GM18511 (cell line): ENCODE data around the gene TMEM147.
A peak's percentile ranks its signal among the peaks of the same experiment; 100 is the strongest.

Experiments
- ATAC-seq: cut with Tn5 transposase; IDR thresholded peaks from one replicate; pipeline ENCODE4 v1.9.1; 2021; ENCODE audit warnings: mild to moderate bottlenecking, moderate library complexity; ENCODE audit not compliant: unreplicated experiment

TMEM147 gene

DNA sequence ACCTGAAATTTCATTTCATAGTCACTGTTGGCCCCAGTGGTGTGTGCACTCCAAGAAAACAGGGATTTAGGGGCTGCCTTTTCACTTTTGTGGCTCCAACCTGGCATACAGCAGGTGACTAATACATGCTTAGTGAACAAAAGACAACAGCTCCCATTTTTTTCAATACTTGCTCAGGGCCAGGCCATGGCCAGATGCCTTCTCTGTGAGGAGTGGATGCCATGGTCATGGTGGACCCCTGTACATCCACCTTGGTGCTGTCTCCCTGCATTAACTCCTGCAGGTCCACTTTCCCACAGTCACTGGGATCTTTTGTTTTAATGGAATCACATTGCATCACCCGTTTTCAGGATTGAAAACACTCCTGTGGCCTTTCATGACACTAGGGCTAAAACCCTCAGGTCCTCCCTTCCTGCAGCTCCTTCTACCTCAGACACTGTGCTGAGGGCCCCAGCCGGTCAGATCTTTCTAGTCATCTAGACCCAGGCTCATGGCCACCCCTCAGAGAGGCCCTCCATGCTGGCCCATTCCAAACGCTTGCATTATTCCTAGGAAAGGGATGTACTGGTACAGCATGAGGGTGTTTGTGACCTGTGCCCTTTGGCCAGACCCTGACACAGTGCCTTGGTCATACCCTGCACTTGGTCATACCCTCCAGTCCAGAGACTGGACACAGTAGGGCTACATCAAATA, 1.2 kb upstream of the TMEM147 start:
- no peak for ATAC-seq

DNA sequence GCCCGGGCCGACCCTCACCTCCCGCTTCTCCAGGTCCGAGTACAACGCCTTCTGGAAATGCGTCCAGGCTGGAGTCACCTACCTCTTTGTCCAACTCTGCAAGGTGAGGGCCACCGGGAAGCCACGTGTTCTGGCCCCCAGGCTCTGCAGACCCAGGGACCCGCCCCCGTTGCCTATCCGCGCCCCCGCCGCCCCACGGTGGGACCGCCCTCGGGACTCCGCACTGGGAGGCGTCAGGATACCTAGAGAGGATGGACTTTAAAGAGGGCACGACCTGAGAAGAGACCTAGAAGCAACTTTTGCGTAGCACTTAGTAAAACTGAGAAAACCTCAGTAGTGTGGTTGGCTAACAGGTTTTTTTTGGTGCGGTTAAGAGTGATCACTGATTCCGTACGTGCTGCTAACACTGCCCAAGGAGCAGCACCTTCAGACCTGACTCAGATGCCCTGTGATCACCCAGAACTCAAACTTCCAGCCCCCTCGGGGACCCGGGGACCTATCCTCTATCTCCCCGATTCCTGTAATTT, 492 bp downstream of the TMEM147 start:
- ATAC-seq: peak; percentile 56

DNA sequence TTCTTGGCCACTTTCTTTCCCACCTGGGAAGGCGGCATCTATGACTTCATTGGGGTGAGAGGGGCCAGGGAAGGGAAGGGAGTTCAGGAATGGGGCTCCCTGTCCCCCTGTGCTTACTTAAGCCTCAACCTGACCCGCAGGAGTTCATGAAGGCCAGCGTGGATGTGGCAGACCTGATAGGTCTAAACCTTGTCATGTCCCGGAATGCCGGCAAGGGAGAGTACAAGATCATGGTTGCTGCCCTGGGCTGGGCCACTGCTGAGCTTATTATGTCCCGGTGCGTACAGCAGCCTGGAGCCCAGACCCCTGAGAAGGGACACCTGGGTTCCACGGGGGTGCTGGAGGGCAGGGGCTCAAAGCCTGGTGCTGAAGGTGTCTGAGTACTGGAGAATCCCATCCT, 1.1 kb downstream of the TMEM147 start:
- ATAC-seq: no peak

DNA sequence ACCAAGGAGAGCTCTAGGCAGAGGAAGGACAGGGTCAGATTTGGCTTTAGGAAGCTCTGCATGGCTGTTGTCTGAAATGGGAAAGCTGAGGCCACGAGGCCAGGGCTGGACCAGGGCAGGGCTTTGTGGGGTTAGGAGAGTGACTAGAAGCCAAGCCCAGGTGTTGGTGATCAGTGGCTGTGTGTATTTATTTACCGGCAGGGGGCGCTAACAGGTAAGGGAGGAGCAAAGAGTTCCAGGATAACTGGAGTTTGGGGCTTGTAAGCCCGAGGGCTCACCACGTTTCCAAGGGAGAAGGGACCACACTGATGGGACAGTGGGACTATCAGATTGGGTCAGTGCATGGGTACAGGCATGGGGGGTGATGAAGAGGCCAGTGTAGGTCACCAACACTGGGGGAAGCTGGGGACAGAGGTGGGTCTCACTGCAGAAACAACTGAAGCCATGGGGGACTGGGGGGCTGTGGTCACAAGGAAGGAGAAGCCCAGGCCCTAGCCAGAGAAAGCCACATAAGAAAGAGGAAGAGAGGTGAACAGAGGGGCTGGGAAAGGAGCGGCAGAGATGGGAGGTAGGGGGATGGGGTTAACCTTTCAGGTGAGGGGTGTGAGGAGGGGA, 3.9 kb downstream of the TMEM147 start:
- no peak for ATAC-seq

DNA sequence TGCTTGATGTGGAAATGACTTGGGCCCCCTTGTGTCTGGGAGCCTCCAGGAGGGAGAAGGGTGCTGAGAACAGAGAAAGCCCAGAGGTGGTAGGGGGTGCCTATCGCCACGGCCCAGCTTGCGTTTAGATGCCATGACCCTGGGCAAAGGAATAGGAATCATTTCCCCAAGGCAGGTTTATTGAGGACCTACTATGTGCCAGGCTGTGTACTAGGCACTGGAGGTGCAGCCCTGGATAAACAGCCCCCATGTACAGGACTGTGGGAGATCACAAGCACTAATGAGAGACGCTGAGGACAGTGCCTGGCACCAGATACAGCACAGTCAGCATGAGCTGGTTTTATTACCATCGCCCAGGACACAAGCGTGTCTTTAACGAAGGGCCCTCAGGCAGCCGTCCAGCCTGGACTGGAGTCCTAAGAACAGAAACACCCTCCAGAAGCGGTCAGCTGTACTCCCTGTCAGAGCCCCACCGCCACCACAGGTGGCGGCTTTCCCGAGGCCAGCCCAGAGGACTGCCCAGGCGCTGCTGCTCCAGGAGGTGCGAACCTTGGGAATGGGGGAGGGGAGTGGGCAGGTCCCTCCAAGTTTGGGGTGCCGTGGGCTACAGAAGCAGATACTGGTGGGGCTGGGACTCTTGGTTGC, 4.6 kb downstream of the TMEM147 start:
- no peak for ATAC-seq

DNA sequence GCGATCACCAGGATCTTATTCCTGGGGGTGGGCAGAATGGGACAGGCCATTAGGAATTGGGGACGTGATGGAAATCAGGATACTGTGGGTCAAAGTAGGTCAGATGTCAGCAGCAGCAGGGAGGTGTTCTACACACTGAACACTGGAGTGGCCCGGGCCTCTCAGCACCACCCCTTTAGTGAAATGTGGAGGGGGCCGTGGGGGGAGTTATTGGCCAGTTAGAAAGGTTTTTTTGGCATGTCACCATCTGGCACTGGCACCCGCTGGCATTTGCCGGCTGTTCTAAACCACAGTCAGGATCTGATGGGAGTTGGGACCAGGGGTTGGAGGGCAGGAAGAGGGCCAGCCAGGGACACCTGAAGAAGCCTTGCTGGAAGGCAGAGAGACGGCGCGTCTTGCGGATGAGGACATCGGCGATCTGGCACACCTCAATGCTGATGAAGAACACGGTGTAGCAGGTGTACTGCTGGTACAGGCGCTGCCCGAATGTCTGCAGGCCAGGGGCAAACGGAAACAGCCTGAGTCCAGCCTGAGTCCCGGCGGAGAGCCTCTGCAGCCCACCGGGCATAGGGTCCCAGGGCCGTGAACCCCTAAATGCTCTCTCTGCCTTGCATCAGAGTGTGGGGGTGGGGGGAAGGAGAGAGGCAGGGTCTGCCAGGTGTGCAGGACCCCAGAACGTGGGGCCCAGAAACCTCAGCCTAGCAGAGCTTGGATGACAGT, 5.8 kb downstream of the TMEM147 start:
- ATAC-seq: no peak

DNA sequence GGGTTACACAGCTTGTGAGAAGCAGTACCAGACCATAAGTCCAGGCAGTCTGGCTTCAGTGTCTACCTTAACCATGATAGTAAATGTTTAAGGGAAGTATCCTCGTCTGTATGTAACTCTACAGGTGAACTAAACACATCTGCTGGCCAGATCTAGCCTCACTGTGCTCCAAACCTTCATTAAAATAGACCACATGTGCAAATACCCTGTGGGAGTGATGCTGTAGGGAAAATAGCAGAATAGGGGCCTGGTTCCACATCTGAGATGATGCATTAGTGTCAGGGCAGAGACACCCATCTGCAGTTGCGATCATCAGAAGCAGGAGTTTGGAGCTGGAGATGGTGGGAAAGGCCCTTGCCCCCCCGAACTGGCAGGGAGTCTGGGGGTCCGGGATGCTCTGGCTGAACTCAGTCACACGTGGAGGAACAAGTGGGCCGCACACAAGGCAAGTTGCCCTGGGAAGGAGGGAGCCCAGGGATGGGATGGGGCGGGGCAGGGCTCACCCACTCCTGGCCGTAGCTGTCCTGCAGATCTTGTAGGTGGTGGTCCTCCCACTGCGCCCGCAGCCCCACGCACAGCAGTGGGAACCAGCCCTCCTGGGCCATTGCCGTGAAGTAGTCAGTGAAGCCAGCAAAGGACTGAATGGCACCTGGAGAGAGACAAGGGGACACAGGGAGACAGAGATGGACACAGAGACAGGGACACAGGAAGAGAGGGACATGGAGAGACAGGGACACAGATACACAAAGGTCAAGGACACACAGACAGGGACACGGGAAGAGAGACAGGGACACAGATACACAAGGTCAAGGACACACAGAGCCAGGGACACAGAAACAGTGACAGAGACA, 7.3 kb downstream of the TMEM147 start:
- ATAC-seq: no peak

DNA sequence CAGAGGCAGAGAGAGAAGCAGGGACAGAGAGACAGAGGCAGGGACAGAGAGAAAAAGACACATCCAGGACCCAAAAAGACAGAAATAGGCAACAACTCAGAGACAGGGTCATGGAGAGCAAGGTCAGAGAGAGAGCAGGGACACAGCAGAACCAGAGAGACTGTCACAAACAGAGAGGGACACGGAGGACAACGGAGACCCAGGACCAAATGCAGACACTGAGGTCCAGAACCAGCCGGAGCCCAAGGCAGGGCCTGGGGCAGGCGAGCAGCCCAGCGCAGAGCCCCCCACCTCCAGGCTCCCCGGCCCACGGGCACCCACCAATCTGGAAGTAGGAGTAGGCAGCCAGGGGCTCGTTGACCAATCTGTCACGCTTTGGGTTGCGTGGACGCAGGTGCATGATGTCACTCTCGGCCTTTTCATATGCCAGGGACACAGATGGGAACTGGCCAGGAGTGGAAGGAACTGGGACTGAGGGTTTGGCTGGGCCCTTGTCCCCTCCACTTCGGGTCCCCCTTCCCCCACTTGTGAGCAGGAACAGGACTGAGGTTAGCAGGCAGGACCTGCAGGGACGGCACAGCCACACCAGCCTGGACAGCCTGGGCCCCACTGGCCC, 8.1 kb downstream of the TMEM147 start:
- no peak for ATAC-seq

DNA sequence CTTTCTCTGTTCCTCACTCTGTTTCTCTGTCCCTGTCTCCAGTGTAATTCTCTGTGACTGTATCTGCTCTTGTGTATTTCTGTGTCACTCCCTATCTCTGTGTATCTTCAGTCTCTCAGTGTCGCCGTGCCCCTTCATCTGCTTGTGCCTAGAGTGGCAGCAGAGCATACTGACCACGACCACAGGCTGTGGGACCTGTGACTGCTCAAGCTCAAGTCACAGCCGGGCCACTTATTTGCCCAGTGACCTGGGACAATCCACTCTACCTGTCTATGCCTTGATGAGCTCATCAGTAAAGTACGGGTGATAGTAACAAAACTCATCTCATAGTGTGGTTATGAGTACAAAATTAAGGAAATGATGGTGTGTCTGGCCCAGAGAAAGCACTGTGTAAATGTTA, 8.7 kb downstream of the TMEM147 start:
- ATAC-seq: no peak

DNA sequence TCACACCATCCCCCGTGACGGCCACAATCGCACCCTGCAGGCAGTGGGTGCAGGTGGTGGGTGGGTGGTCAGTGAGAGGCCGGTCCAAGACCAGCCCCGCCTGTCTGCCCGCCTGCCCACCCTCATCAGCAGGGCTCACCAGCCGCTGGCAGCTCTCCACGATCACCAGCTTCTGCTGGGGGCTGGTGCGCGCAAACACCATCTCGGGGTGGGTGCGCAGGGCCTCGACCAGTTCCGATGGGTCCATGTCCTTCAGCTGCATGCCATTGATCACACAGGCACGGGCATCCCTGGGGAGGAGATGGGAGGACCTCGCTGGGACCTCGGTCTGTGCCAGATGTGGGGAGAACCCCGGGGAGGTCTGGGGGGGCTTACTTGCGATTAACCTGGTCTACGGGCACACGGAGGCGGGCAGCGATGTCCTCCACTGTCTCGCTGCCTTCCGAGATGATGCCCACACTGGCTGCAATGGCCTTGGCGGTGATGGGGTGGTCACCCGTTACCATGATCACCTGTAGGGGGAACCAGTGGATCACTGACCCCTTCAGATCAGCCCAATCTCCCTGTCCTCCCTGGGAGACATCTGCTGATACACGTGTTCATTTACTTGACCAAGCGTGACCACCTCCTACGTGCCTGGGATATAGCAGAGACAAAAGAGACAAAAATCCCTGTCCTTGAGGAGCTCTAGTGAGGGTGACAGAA, 10.0 kb downstream of the TMEM147 start:
- no peak for ATAC-seq

DNA sequence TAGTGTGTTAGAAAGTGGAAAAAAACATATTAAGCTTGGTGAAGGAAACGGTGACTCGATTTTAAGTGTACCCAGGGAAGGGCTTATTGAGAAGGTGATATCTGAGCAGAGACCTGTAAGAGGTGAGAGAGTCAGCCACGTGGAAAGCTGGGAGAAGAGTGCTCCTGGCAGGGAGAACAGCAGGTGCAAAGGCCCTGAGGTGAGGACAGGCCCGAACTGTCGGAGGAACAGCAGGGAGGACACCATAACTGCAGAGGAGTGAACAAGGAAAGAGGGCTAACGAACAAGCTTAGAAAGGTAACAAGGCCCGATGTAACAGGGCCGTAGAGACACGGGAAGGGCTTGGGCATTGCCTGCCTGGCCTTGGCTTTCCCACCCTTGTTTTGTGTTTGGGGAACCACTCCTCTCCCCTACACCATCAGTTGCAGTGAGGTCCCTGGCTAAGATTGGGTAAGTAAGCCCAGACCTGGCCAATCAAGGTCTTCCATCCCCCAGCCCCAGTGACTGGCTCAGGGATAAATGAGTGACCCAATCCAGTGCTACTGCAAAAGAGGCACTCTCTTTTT, 10.7 kb downstream of the TMEM147 start:
- ATAC-seq: no peak

DNA sequence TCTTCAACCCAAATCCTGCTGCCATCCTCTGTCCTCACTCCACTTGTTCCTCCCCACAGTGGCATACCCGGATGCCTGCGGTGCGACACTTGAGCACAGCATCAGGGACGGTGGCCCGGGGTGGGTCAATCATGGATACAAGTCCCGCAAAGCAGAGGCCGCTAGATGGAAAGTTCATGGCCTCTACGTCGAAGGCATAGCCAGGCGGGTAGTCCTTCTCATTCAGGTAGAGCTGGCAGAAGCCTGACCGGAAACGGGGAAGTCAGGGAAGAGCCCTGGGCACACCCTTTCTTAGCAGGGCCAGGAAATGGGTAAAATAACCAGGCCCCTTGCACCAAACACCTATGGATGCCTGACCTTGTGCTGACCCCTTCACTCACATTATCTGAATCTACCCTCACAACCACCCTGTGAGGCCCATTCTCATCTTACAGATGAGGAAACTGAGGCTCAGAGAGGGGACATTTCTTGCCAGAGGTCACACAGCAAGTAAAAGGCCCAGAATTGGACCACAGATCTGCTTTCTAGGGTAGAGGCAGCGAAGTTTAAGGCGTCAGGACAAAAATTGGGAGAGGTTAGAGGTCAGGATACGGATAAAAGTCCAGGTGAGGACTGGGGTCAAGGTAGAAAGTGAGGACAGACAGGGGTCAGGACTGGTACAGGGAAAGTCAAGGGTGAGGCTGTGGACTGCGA, 11.6 kb downstream of the TMEM147 start:
- no peak for ATAC-seq

DNA sequence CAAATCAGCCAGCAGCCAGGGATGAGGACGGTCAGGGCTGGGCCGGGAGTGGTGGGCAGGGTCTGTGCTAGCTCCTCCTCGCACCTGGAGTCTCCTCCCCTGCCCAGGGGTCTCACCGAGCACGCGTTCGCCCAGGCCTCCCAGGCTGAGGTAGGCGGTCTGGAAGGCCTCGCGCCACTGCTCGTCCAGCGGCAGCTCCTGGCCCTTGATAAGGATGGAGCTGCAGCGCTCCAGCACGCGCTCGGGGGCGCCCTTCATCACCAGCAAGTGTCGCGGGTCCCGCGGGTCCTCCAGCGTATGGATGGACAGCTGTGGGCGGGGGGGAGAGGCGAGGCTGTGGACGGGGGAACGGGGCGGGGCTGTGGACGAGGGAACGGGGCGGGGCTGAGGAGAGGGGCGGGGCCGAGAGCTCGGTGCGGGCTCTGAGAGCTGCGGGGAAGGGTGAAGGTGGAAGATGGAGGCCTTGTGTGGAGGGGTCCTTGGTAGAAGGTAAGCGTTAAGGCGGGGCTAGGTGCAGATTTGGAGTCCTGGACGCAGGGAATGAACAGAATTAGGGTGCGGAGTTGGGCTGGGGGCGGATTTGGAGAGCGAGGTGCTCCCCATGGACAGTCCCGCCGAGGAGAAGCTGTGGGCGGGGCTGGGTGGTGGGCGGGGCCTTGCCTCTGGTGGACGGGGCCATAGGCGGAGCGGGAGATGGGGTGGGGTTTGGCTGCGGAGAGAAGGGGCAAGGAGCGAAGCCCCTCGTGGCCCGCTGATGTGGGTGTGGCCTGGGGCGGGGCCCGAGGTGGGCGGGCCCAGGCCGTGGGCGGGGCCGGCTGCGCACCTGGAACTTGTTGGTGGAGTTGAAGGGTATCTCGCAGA, 12.3 kb downstream of the TMEM147 start:
- no peak for ATAC-seq

DNA sequence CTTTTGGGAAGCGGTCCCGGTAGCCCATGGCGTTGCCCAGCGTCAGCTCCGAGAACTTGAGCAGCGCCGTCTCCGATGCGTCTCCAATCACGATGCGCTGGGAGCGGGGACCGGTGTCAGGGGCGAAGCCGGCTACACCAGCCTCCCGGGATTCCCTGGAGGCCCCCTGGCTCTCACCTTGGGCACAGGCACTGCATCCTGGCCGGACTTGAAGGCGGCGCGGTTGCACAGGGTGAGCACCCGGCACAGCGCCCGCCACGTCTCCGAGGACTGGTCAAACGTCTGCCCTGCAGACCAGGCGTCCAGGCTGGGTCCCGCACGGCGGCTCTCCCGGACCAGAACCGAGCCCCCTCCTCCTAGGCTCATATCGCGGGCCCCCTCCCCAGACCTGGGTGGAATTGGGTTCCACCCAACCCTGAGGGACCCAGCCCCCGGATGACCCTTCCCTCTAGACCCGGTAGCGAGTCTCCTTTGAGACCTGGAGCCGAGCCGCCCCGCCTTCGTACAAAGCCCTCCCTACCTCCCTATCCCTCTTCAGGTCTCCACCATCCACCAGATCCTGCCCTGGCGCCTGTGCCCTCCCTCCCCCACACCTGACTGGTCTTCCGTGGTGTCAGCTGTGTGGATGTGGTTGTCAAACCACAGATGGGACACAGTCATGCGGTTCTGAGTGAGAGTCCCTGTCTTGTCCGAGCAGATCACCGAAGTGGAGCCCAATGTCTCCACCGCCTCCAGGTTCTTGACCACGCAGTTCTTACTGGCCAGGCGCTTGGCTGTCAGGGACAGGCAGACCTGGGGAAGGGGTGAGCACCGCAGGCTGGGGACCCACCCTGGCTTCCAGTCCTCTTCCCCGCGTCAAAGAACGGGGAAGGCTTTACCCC, 13.2 kb downstream of the TMEM147 start:
- peak; percentile 17 for ATAC-seq

DNA sequence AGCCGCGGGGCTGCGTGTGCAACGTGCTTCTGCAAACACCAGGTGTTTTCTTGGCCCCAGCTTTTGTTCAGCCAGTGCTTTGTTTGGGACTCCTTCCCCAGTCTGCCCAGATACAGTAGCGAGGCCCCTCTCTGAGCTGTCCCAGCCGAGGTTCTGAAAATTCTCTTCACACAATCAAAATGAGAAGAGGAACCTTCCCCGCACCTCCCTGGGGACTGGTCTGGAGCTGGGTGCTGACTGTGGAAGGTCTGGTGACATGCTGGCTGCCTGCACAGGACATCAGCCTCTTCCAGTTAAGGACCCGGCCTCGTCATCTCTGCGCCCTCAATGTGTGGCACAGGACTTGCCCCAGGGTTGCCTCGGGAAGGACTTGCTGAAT, 13.8 kb downstream of the TMEM147 start:
- peak; percentile 89 for ATAC-seq

DNA sequence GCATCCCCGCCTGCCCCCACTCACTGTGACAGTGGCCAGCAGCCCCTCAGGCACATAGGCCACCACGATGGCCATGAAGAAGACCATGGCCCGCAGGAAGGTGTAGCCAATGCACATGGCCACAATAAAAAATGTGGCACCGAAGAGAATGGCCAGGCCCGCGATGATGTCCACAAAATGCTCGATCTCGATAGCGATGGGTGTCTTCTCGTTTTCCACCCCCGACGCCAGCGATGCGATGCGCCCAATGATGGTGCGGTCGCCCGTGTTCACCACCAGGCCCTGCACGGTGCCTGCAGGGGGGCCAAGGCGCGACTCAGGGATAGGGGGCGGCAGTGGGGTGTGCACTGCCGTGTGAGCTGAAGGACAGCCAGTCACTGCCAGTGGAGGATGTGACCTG, 14.4 kb downstream of the TMEM147 start:
- no peak for ATAC-seq

DNA sequence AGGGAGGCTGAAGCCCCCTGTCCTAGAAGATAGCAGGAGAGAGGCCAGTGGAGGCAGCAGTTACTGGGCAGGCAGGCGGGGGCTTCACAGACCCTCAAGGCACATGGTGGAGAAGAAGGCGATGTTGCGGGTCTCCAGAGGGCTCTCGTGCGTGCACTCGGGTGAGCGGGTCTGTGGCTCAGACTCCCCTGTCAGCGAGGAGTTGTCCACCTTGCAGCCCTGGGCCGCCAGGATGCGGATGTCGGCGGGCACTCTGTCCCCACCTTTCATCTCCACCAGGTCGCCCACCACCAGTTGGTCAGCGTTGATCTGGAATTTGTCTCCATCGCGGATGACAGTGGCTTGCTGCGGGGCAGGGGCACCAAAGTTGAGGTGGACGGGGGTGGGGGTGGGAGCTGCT, 14.8 kb downstream of the TMEM147 start:
- ATAC-seq: no peak
